Measurements from ENCODE around the gene LHPP.

DNA sequence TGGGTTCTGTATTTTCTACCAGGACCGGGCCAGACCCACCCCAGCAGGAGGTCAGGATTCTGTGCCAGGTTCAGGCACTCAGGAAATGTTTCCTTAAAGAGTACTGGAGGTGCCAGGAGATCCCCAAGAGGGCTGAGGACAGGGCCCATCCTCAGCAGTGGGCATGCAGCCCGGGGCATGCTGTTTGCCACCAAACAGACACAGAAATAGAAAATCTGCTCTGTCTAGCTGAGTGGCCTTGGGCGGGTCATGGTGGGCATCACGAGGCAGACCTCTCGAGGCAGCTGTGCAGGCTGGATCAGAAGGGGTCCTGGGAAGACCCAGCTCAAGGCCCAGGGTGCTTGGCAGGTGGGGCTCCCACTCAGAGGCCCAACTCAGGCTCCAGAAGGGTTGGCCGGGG, 177.6 kb downstream of the LHPP start:
- TF ChIP-seq, protein P1, sequence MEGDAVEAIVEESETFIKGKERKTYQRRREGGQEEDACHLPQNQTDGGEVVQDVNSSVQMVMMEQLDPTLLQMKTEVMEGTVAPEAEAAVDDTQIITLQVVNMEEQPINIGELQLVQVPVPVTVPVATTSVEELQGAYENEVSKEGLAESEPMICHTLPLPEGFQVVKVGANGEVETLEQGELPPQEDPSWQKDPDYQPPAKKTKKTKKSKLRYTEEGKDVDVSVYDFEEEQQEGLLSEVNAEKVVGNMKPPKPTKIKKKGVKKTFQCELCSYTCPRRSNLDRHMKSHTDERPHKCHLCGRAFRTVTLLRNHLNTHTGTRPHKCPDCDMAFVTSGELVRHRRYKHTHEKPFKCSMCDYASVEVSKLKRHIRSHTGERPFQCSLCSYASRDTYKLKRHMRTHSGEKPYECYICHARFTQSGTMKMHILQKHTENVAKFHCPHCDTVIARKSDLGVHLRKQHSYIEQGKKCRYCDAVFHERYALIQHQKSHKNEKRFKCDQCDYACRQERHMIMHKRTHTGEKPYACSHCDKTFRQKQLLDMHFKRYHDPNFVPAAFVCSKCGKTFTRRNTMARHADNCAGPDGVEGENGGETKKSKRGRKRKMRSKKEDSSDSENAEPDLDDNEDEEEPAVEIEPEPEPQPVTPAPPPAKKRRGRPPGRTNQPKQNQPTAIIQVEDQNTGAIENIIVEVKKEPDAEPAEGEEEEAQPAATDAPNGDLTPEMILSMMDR (conservative IDR thresholded peaks at IDR 0.05; ENCODE audit: low read depth, low read length): no peak
- no peak for TF ChIP-seq EZH2phosphoT487 (IDR thresholded peaks at IDR 0.05; ENCODE audit: borderline replicate concordance, low read length)
